ENCODE data around the gene SKIDA1. TPM values are rescaled to one million over a fixed set of nuclear protein-coding genes. Genes with fewer than 3 reads are reported as not detected.

SKIDA1 gene
- total and polyA plus RNA-seq, 2 donors from 2014 or later, result 0.71 to 2.9 TPM

GRCh38 chr10:21517134-21518031 is 8.1 kb downstream of the SKIDA1 start:
- Histone ChIP-seq H3K4me3 (ENCODE audit: low read length in 3 of 3) (peak overlapping the region; percentile 71 to 91 (median 88)), H3K27me3 (ENCODE audit: control insufficient read depth, insufficient read depth, low read length) (no peaks in the 10 kb centered on the region), H3K36me3 (ENCODE audit: control insufficient read depth in 2 of 3, insufficient read depth in 3 of 3, low read length in 3 of 3) (no peaks in the 10 kb centered on the region), H3K27ac (ENCODE audit: low read depth in 2 of 2, low read length in 2 of 2) (peak overlapping the region; percentile 79 to 80), H3K9me3 (ENCODE audit: control insufficient read depth in 2 of 3, insufficient read depth in 1 of 3, low read length in 3 of 3) (no peaks in the 10 kb centered on the region), H3K4me1 (ENCODE audit: control insufficient read depth in 2 of 3, insufficient read depth in 2 of 3, low read depth in 1 of 3, low read length in 3 of 3) (peaks cover 0 to 9% (median 5%) of the 10 kb centered on the region in 3 donors), H3K9ac (ENCODE audit: low read length in 3 of 3) (peak overlapping the region; percentile 65 to 92 (median 74))
- TF ChIP-seq, protein P1, sequence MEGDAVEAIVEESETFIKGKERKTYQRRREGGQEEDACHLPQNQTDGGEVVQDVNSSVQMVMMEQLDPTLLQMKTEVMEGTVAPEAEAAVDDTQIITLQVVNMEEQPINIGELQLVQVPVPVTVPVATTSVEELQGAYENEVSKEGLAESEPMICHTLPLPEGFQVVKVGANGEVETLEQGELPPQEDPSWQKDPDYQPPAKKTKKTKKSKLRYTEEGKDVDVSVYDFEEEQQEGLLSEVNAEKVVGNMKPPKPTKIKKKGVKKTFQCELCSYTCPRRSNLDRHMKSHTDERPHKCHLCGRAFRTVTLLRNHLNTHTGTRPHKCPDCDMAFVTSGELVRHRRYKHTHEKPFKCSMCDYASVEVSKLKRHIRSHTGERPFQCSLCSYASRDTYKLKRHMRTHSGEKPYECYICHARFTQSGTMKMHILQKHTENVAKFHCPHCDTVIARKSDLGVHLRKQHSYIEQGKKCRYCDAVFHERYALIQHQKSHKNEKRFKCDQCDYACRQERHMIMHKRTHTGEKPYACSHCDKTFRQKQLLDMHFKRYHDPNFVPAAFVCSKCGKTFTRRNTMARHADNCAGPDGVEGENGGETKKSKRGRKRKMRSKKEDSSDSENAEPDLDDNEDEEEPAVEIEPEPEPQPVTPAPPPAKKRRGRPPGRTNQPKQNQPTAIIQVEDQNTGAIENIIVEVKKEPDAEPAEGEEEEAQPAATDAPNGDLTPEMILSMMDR (IDR thresholded peaks at IDR 0.05; ENCODE audit: borderline replicate concordance, extremely low read depth, insufficient read depth), result no peak
- DNase-seq (peak; percentile 62 to 78 (median 76)), FAIRE-seq (no peak)
- intact Hi-C loops (cut with DNase I), result no loop called here

DNA sequence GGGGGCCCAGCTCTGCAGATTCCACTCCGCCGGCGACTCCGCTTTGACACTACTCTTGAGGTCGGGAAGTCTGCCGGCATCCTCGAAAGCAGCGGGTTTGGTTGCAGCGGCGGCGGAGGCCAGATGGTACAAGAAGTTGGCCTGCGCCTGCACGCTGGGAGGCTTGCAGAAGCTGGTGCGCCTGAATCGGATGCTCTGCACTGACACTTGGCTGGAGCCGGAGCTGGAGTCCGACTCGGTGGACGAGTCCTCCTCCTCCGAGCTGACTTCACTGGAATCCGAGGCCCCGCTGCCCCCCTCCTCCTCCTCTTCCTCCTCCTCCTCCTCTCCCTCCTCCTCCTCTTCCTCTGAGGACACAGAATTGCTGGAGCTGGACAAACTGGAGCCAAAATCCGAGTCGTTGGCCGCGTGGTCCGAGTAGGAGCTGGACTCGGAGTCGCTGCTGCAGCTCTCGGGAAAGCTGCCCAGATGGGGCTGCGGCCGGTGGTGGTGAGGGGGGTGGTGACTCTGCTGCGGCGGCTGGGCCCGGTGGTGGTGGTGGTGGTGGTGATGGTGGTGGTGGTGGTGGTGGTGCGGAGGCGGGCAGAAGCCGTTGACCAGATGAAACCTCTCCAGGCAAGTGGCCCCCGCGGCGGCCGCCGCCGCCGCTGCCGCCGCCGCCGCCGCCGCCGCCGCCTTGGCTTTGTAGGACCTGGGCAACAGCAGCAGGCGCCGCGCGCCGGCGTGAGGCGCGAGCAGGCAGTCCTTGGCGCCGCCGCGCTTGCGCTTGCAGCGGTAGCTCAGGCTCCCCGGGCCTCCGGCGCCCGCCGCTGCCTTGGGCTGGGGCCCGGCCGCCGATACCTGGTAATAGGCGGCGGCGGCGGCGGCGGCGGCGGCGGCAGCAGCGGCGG is 9.0 kb downstream of the SKIDA1 start:
- Histone ChIP-seq H3K4me1 (ENCODE audit: control insufficient read depth in 2 of 3, insufficient read depth in 2 of 3, low read depth in 1 of 3, low read length in 3 of 3) (peaks cover 0 to 11% (median 0%) of the 10 kb centered on the region in 3 donors), H3K9me3 (ENCODE audit: control insufficient read depth in 2 of 3, insufficient read depth in 1 of 3, low read length in 3 of 3) (no peaks in the 10 kb centered on the region), H3K9ac (ENCODE audit: low read length in 3 of 3) (peak overlapping the region; percentile 46 to 70 (median 69)), H3K27ac (ENCODE audit: low read depth in 2 of 2, low read length in 2 of 2) (peak overlapping the region; percentile 32 to 54), H3K27me3 (ENCODE audit: control insufficient read depth, insufficient read depth, low read length) (no peaks in the 10 kb centered on the region), H3K36me3 (ENCODE audit: control insufficient read depth in 2 of 3, insufficient read depth in 3 of 3, low read length in 3 of 3) (no peaks in the 10 kb centered on the region), H3K4me3 (ENCODE audit: low read length in 3 of 3) (peak overlapping the region; percentile 53 to 87 (median 69))
- intact Hi-C loops (cut with DNase I), result no loop called here
- peak; percentile 65 to 88 (median 79) for DNase-seq
- FAIRE-seq, result no peak
- TF ChIP-seq, protein P1 (IDR thresholded peaks at IDR 0.05; ENCODE audit: borderline replicate concordance, extremely low read depth, insufficient read depth), result no peak

GRCh38 chr10:21515361-21516241 is 9.9 kb downstream of the SKIDA1 start:
- TF ChIP-seq, protein P1 (IDR thresholded peaks at IDR 0.05; ENCODE audit: borderline replicate concordance, extremely low read depth, insufficient read depth), result no peak
- Histone ChIP-seq H3K4me3 (ENCODE audit: low read length in 3 of 3) (peak overlapping the region; percentile 53 to 87 (median 69)), H3K27ac (ENCODE audit: low read depth in 2 of 2, low read length in 2 of 2) (peak overlapping the region; percentile 18 to 54), H3K36me3 (ENCODE audit: control insufficient read depth in 2 of 3, insufficient read depth in 3 of 3, low read length in 3 of 3) (no peaks in the 10 kb centered on the region), H3K9me3 (ENCODE audit: control insufficient read depth in 2 of 3, insufficient read depth in 1 of 3, low read length in 3 of 3) (no peaks in the 10 kb centered on the region), H3K27me3 (ENCODE audit: control insufficient read depth, insufficient read depth, low read length) (no peaks in the 10 kb centered on the region), H3K9ac (ENCODE audit: low read length in 3 of 3) (peak overlapping the region; percentile 46 to 70 (median 69)), H3K4me1 (ENCODE audit: control insufficient read depth in 2 of 3, insufficient read depth in 2 of 3, low read depth in 1 of 3, low read length in 3 of 3) (peaks cover 0 to 5% (median 2%) of the 10 kb centered on the region in 3 donors)
- intact Hi-C loops (cut with DNase I), result no loop called here
- FAIRE-seq, result no peak
- DNase-seq, result peak in 2 of 5 donors; percentile 12 to 67

Data from kidney (tissue), 14 donors.